TTC549 (cell line): ENCODE measurements around the gene SDHAF4.
"Not testable (repeated sequence)": the region's sequence is repeated elsewhere in the genome, so short reads cannot be mapped to it uniquely, and the experiment has no call there.

Source experiments
- FAIRE-seq: peaks from 2 replicates; lab custom pipeline; 2012; peaks lifted over from hg19 to GRCh38; lab: Jason Lieb, UNC

SDHAF4 gene

GRCh38 chr6:70592391-70593117 lies 25.8 kb downstream of the SDHAF4 start:
- no peak for FAIRE-seq

GRCh38 chr6:70593118-70593486 lies 26.4 kb downstream of the SDHAF4 start:
- no peak for FAIRE-seq

- no peak for FAIRE-seq
Measured at GRCh38 chr6:70599187-70599586, 32.5 kb downstream of the SDHAF4 start.

GRCh38 chr6:70601014-70601413 lies 34.3 kb downstream of the SDHAF4 start:
- FAIRE-seq = no peak

GRCh38 chr6:70604254-70604653 lies 37.5 kb downstream of the SDHAF4 start:
- FAIRE-seq = no peak

- not testable (repeated sequence) for FAIRE-seq
Measured at GRCh38 chr6:70607371-70607770, 40.6 kb downstream of the SDHAF4 start.

GRCh38 chr6:70609181-70609580 lies 42.5 kb downstream of the SDHAF4 start:
- FAIRE-seq = not testable (repeated sequence)

GRCh38 chr6:70616728-70617260 lies 50.1 kb downstream of the SDHAF4 start:
- FAIRE-seq = no peak

GRCh38 chr6:70620746-70621145 lies 54.0 kb downstream of the SDHAF4 start:
- no peak for FAIRE-seq

GRCh38 chr6:70622461-70622860 lies 55.7 kb downstream of the SDHAF4 start:
- FAIRE-seq = no peak

- FAIRE-seq = no peak
Measured at GRCh38 chr6:70625436-70625835, 58.7 kb downstream of the SDHAF4 start.

GRCh38 chr6:70627500-70628254 lies 60.9 kb downstream of the SDHAF4 start:
- FAIRE-seq = no peak

- FAIRE-seq = no peak
Measured at GRCh38 chr6:70629929-70630328, 63.2 kb downstream of the SDHAF4 start.

- no peak for FAIRE-seq
Measured at GRCh38 chr6:70633870-70634269, 67.1 kb downstream of the SDHAF4 start.

GRCh38 chr6:70636596-70636995 lies 69.9 kb downstream of the SDHAF4 start:
- no peak for FAIRE-seq

GRCh38 chr6:70638468-70638867 lies 71.7 kb downstream of the SDHAF4 start:
- no peak for FAIRE-seq
